Measurements from ENCODE around the gene TMEM219. TPM values are rescaled to one million over a fixed set of nuclear protein-coding genes. Genes with fewer than 3 reads are reported as not detected.

TMEM219 gene
- total RNA-seq, 4 donors from 2014 or later, result 118 to 143 (median 130) TPM

DNA sequence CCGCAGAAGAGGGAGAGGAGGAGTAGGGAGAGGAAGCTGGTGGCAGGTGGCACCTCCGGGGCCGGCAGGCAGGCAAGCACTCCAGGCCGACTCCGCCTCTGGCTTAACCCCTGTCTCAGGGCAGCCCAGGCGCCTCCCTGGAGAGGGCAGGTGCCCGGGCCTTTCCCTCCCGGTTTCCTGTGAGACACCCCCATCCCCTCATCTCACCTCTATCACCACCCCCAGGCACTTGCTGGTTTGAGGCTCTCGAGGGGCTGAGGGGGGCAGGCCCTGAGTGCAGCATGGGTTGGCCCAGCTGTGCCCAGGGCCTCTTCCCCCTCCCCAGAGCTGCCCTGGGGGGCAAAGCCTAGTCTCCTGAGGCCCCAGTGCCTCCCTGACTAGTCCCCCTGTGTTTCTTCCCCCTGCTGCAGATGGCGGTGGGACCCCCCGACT, 42.9 kb downstream of the TMEM219 start:
- H3K4me3 ChIP-seq (ENCODE audit: low read depth, poor library complexity, severe bottlenecking), result no peak overlapping the region
- no peak for TF ChIP-seq POLR2A (IDR thresholded peaks at IDR 0.05)
- TF ChIP-seq, protein P1, sequence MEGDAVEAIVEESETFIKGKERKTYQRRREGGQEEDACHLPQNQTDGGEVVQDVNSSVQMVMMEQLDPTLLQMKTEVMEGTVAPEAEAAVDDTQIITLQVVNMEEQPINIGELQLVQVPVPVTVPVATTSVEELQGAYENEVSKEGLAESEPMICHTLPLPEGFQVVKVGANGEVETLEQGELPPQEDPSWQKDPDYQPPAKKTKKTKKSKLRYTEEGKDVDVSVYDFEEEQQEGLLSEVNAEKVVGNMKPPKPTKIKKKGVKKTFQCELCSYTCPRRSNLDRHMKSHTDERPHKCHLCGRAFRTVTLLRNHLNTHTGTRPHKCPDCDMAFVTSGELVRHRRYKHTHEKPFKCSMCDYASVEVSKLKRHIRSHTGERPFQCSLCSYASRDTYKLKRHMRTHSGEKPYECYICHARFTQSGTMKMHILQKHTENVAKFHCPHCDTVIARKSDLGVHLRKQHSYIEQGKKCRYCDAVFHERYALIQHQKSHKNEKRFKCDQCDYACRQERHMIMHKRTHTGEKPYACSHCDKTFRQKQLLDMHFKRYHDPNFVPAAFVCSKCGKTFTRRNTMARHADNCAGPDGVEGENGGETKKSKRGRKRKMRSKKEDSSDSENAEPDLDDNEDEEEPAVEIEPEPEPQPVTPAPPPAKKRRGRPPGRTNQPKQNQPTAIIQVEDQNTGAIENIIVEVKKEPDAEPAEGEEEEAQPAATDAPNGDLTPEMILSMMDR (IDR thresholded peaks at IDR 0.05), result no peak
- no peak for DNase-seq (ENCODE audit: low spot score in 2 of 2)
- intact Hi-C loops (cut with DNase I; ENCODE audit: low total_unique reads), result no loop called here
- WGBS, 2 donors, result 58 to 62% methylated on average over 5 to 9 of the region's 11 CpGs

DNA sequence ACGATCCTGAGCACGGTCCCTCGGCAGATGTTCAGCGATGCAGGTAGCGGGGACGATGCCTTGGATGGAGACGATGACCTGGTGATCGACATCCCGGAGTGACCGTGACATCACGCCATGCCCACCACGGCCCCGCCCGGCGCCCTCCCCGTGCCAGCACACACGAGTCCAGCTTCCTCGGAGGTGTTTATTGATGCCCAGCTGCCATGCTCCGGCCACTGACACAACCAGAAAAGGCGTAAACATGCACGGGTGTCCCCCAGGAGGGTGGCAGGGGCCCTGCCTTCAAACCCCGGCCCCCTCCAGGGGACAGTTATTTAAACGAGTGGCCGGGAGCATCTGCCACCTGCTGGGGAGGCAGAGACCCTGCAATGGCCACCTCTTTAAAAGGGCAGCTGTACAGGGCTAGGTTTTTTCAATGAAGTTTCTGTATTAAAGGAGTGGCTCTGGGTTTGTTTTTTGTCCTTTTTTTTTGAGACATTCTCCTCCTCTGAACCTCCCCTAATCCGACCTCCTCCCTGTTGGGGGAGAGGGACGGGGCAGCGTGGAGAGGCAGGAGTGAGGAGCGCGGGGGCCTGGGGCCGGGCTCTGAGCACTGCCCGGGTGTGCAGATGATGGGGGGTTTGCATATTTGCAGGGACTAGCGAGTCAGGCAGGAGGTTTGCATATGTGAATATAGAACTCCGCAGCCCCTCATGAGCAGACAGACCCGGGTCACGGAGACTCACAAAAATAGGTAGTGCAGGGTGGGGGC, 43.6 kb downstream of the TMEM219 start:
- no peak overlapping the region for H3K4me3 ChIP-seq (ENCODE audit: low read depth, poor library complexity, severe bottlenecking)
- WGBS, 2 donors, result 56 to 61% methylated on average over 35 of the region's 35 CpGs

GRCh38 chr16:30006095-30006473, 44.2 kb downstream of the TMEM219 start:
- H3K4me3 ChIP-seq (ENCODE audit: low read depth, poor library complexity, severe bottlenecking), result no peak overlapping the region
- no peak for DNase-seq (ENCODE audit: low spot score in 2 of 2)
- 69 to 72% methylated on average over 8 to 9 of the region's 18 CpGs for WGBS, 2 donors
- TF ChIP-seq, protein P1 (IDR thresholded peaks at IDR 0.05), result no peak
- TF ChIP-seq POLR2A (IDR thresholded peaks at IDR 0.05), result no peak
- intact Hi-C loops (cut with DNase I; ENCODE audit: low total_unique reads), result no loop called here

More for the DNA sequence above, 43.6 kb downstream of the TMEM219 start:
- TF ChIP-seq POLR2A (IDR thresholded peaks at IDR 0.05), result no peak
- TF ChIP-seq, protein P1 (IDR thresholded peaks at IDR 0.05), result no peak
- no peak for DNase-seq (ENCODE audit: low spot score in 2 of 2)
- intact Hi-C loops (cut with DNase I; ENCODE audit: low total_unique reads), result no loop called here

GRCh38 chr16:30006659-30007377, 44.9 kb downstream of the TMEM219 start:
- 69 to 78% methylated on average over 17 to 28 of the region's 34 CpGs for WGBS, 2 donors
- DNase-seq (ENCODE audit: low spot score in 2 of 2), result no peak
- TF ChIP-seq POLR2A (IDR thresholded peaks at IDR 0.05), result no peak
- TF ChIP-seq, protein P1 (IDR thresholded peaks at IDR 0.05), result no peak
- intact Hi-C loops (cut with DNase I; ENCODE audit: low total_unique reads), result no loop called here
- H3K4me3 ChIP-seq (ENCODE audit: low read depth, poor library complexity, severe bottlenecking), result no peak overlapping the region

- intact Hi-C loops (cut with DNase I; ENCODE audit: low total_unique reads), result no loop called here
- DNase-seq (ENCODE audit: low spot score in 2 of 2), result no peak
- 62 to 66% methylated on average over 11 of the region's 11 CpGs for WGBS, 2 donors
- no peak overlapping the region for H3K4me3 ChIP-seq (ENCODE audit: low read depth, poor library complexity, severe bottlenecking)
- no peak for TF ChIP-seq POLR2A (IDR thresholded peaks at IDR 0.05)
- TF ChIP-seq, protein P1 (IDR thresholded peaks at IDR 0.05), result no peak
Measured at GRCh38 chr16:30007378-30007895, 45.6 kb downstream of the TMEM219 start.
